Peyer's patch (tissue), 4 donors: ENCODE results near the gene ENDOU.

ENCODE experiments used
- CTCF ChIP-seq, 6 experiments: fragments of 450-650 bp in 4 of 6; fragments of 200-600 bp in 2 of 6; sonication (generic) in 1 of 6; IDR thresholded peaks; one replicate each; pipeline ENCODE4 v1.5.1; 2017 to 2019; ENCODE audit warnings: antibody characterized with exemption in 6 of 6, mild to moderate bottlenecking in 3 of 6, moderate library complexity in 1 of 6
- POLR2A ChIP-seq, 2 donors: fragments of 450-650 bp; IDR thresholded peaks; one replicate each; pipeline ENCODE4 v1.5.1; 2017; ENCODE audit warnings: antibody characterized with exemption in 2 of 2, mild to moderate bottlenecking in 2 of 2, moderate library complexity in 2 of 2

DNA sequence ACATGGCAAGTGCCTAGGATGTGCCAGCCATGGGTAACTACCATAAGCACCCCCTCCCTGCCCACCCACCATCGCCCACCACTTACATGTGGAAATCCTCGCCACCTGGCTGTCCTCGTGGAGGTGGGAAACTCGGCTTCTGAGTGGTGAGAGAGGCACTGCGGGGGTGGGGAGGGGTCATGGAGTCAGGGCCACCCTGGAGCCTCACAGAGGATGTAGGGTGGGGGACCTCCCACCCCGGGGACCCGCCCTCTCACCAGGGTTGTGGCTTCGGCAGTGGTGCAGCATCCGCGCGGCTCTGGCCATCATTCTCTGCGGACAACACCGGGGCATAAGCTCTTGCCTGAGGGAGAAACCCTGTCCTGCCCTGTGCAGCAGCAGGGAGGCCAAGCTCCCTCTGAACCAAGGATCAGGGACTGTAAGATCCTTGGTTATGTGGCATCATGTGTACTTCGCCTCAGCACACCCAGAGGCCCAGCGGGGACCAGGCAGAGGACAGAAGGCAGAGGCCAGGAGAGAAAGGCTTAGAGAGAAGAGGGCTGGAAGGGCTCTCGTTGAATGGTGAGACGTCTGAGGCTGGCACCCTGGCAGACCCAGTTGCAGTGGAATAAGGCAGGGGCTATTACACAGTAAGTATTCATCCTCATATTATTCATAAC is 12.8 kb upstream of the ENDOU start:
- no peak for TF ChIP-seq CTCF (IDR thresholded peaks at IDR 0.05)
- no peak for TF ChIP-seq POLR2A (IDR thresholded peaks at IDR 0.05)
